ENCODE results near the gene COL26A1.
"Not testable (repeated sequence)": the region's sequence is repeated elsewhere in the genome, so short reads cannot be mapped to it uniquely, and the experiment has no call there.

COL26A1 gene

DNA sequence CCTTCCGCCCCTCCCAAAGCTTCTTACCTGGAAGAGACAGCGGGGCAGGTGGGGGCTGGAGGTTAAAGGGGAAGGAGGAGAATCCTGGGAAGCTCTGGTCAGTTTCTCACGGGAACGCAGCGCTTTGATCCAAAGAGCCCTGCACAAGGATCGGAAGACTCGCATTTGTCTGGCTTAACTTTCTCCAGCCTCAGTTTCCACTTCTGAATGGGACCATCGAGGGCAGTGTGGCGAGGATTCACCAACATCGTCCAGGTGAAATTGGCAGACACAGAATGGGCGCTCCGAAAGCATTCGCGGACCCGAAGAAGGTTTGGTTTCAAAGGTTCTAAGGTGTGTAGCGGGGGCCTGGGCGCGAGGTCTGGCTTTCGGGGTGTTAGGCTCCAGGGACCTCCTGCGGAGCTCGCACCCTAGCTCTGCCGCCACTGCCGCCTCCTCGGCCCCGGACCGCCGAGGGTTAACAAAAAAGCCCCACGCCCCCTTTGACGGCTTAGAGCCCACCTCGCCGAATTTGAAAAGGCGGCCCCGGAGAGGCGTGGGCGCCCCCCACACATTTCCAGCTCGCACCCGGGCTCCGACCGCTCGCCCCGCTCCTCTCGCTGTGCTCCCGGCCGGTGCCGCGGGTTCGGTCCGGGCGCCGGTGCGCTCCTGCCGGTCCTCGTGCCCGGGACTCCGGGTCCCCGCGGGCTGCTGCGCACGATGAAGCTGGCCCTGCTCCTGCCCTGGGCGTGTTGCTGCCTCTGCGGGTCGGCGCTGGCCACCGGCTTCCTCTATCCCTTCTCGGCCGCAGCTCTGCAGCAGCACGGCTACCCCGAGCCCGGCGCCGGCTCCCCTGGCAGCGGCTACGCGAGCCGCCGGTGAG is at the start of gene COL26A1:
Gene COL26A1, plus strand, starts transcription at position 542 of the 862 bp plus-strand sequence. Its CDS starts 158 bp downstream, at position 700.
- in situ Hi-C loops (cut with MboI; ENCODE audit: low pct_unique_long_range_greater_than_20kb, low sequenced_read_pairs) = no loop called here

DNA sequence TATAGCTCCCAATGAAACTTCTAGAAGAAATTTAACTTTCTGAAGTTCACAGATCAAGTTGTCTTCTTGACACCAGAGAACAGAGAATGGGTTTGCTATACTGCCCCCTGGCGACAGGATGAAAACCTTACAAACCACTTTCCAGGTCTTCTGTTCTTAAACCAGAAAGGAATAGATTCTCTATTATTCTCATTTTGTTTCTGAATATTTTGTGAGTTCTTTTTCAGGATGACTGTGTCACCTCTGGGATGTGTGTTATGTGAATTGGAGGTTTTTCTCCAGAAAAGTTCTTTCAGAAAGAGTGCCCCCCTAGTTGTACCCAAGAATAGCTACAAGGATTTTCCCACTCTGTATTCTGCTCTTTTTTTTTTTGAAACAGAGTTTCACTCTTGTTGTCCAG is 47.3 kb upstream of the COL26A1 start:
- peak; percentile 47 for DNase-seq
- in situ Hi-C loops (cut with MboI; ENCODE audit: low pct_unique_long_range_greater_than_20kb, low sequenced_read_pairs) = no loop called here

More for the DNA sequence above, at the start of gene COL26A1:
- peak; percentile 14 for DNase-seq

DNA sequence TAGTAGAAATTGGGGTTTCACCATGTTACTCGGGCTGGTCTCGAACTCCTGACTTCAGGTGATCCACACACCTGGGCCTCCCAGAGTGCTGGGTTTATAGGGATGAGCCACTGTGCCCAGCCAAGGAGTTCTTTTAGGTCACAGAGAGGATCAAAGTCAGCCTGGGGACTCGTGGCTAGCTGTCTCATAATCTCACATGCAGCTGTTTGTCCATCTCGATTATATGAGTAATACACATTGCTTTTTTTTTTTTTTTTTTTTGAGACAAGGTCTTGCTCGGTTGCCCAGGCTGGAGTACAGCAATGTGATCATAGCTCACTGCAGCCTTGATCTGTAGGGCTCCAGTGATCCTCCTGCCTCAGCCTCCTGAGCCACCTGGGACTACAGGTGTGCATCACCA is 43.3 kb upstream of the COL26A1 start:
- no peak for DNase-seq
- in situ Hi-C loops (cut with MboI; ENCODE audit: low pct_unique_long_range_greater_than_20kb, low sequenced_read_pairs) = no loop called here

DNA sequence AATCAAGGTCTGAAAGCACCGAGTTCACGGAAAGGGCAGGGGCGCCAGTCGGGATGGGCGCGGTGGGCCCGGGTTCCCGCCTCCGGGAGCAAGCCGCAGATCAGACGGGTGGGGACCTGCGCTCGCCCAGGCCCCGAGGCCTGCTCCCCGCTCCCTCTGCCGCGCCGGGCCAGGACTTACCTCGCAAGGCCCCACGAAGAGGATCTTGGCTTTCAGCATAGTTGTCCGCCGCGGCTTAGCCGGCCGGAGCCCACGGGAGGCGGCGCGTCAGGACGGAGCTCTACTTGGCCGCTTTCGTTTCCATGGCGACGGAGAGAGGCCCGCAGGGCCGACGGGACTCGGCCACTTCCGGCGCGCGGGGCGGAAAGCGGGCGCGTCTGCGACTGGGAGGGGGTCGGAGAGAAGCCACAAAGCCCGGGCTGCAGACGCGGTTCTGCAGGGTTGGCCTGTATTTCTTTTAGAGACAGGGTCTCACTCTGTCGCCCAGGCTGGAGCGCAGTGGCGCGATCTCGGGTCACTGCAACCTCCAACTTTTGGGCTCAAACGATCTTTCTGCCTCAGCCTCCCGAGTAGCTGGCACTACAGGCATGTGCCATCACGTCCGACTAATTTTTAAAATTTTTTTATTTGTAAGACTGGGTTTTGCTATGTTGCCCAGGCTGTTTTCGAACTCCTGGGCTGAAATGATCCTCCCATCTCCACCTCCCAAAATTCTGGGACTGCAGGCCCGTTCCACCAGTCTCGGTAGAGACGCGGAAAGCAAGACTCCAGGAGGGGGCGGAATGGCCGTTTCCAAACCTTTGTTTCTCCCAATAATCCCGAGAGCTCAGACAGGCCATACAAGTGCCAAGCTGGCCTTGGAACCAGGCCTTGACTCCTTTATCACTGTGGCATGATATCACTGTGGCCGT is 40.9 kb upstream of the COL26A1 start, which contains the start of gene IFT22:
Gene IFT22, minus strand, starts transcription at position 322 of the 911 bp plus-strand sequence. Its CDS starts 103 bp downstream, at position 219.
- peak; percentile 90 for DNase-seq
- in situ Hi-C loops (cut with MboI; ENCODE audit: low pct_unique_long_range_greater_than_20kb, low sequenced_read_pairs) = no loop called here

DNA sequence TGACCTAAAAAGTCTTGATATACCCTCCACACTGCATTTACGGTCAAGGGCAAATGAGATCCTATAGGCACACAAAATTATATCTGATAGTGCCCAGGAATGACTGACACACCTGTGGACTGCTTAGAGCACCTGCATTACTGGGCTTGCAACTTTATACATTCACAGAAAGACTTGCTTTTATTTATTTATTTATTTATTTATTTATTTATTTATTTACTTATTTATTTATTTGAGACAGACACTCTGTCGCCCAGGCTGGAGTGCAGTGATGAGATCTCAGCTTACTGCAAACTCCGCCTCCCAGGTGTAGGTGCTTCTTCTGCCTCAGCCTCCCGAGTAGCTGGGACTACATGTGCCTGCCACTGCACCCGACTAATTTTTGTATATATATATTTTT is 34.5 kb upstream of the COL26A1 start:
- in situ Hi-C loops (cut with MboI; ENCODE audit: low pct_unique_long_range_greater_than_20kb, low sequenced_read_pairs) = no loop called here
- no peak for DNase-seq

DNA sequence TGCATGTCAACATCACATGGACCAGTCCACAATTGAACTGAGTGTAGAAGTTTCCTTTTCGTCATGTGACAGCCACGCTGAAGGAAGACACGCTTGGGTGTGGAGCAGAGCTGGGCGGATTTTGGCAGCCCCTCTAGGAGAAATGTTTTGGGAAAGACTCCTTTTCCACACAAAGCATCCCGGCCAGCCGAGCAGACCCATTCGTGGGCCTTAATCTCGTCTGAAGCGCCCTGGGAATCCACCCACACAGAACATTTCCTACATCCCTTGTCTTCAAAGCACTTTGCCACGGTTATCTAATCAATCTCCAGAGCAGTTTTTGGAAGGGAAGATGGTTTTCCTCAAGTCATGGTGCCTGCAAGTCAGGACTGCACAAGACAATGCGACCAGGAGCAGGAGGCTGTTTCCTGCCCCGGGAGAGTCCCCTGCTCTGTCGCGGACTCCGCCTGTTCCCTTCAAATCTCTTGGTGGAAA is 32.6 kb upstream of the COL26A1 start:
- no peak for DNase-seq
- in situ Hi-C loops (cut with MboI; ENCODE audit: low pct_unique_long_range_greater_than_20kb, low sequenced_read_pairs) = no loop called here

DNA sequence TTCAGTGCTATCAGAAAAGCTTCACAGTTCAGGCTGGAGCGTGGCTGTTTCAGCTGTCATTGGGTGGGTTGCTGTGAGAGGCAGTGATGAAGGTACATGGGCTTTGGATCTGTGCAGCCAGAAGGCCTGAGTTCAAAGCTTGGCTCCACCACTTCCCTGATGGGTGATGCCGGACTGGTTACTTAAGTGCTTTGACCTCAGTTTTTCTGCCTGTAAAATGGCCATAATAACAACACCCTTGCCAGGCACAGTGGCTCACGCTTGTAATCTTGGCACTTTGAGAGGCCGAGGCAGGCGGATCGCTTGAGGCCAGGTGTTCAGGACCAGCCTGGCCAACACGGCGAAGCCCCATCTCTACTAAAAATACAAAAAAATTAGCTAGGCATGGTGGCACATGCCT is 30.6 kb upstream of the COL26A1 start:
- in situ Hi-C loops (cut with MboI; ENCODE audit: low pct_unique_long_range_greater_than_20kb, low sequenced_read_pairs) = no loop called here
- no peak for DNase-seq

DNA sequence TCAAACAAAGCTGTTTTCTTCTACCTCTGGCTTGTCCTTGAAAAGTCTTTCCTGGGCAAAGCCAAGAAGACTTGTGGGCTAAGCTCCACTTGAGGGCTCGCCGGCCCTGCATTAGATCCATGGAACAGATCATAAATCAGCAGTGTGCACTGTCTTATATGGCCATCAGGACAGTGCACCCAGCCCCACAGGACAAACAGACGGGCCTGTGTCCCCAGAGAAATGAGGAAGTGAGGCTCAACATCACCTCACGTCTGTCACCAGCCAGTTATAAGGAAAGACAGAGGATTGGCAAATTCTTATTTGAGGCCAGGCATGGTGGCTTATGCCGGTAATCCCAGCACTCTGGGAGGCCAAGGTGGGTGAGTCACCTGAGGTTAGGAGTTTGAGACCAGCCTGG is 28.8 kb upstream of the COL26A1 start:
- in situ Hi-C loops (cut with MboI; ENCODE audit: low pct_unique_long_range_greater_than_20kb, low sequenced_read_pairs) = no loop called here
- peak; percentile 58 for DNase-seq

DNA sequence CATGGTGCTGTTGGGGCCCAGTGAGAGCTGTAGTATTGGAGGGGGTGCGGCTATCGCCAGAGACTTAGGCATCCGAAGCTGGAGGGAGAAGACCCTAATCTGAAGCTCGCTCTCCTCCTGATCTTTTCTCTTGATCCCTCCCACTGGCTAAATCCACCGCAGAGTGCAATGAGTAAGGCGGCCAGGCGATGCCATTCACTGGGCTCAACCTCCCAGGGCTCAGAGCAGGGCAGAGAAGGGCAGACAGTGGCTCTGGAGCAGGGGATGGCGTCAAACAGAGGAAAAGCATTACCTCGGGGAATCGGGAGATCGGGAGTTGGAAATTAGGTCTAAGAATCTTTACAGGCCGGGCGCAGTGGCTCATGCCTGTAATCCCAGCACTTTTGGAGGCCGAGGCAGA is 22.3 kb upstream of the COL26A1 start:
- in situ Hi-C loops (cut with MboI; ENCODE audit: low pct_unique_long_range_greater_than_20kb, low sequenced_read_pairs) = no loop called here

DNA sequence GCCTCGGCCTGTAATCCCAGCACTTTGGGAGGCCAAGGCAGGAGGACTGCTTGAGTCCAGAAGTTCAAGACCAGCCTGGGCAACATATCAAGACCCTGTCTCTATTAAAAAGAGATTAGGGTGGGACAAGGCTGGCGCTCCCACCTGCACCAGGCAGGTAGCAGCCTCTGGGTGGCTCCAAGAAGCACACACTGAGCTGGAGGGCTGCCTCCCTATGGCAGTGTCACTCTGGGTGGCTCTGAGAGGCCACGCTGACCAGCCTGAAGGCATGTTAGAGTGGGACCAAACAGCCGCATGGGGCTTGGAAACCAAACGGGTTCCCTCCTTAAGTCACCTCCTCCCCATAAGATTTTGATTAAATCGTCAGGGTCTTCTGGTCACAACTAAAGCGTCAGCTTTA is 19.8 kb upstream of the COL26A1 start:
- DNase-seq = no peak
- in situ Hi-C loops (cut with MboI; ENCODE audit: low pct_unique_long_range_greater_than_20kb, low sequenced_read_pairs) = no loop called here

More for the DNA sequence above, 22.3 kb upstream of the COL26A1 start:
- DNase-seq = no peak

DNA sequence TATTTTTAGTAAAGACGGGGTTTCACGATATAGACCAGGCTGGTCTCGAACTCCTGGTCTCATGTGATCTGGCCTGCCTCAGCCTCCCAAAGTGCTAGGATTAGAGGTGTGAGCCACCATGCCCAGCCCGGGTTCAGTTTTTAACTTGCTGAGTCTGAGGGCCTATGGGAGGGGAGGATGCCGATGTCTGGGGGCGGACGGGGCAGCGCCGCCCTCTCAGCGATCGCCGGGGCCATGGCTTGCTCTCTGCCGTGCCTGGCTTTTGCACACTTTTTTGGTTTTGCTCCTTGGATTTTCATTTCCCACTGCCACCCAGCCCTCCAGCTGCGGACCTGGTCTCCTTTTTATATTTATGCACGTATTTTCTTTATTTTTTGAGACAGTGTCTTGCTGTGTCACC is 15.2 kb upstream of the COL26A1 start:
- DNase-seq = no peak
- in situ Hi-C loops (cut with MboI; ENCODE audit: low pct_unique_long_range_greater_than_20kb, low sequenced_read_pairs) = no loop called here

DNA sequence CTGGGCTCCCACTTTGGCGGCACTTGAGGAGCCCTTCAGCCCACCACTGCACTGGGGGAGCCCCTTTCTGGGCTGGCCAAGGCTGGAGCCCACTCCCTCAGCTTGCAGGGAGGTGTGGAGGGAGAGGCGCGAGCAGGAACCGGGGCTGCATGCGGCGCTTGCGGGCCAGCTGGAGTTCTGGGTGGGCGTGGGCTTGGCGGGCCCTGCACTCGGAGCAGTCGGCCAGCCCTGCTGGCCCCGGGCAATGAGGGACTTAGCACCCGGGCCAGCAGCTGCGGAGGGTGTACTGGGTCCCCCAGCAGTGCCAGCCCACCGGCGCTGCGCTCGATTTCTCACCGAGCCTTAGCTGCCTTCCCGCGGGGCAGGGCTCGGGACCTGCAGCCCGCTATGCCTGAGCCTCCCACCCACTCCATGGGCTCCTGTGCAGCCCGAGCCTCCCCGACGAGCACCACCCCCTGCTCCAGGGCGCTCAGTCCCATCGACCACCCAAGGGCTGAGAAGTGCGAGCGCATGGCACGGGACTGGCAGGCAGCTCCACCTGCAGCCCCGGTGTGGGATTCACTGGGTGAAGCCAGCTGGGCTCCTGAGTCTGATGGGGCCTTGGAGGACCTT is 14.1 kb upstream of the COL26A1 start:
- DNase-seq = not testable (repeated sequence)

DNA sequence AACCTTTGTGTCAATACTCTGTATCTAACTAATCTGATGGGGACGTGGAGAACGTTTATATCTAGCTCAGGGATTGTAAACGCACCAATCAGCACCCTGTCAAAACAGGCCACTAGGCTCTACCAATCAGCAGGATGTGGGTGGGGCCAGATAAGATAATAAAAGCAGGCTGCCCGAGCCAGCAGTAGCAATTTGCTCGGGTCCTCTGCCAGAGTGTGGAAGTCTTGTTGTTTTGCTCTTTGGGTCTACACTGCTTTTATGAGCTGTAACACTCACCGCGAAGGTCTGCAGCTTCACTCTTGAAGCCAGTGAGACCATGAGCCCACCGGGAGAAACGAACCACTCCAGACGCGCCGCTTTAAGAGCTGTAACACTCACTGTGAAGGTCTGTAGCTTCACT is 13.4 kb upstream of the COL26A1 start:
- in situ Hi-C loops (cut with MboI; ENCODE audit: low pct_unique_long_range_greater_than_20kb, low sequenced_read_pairs); DNase-seq: not testable (repeated sequence)

More for the DNA sequence above, 14.1 kb upstream of the COL26A1 start:
- in situ Hi-C loops (cut with MboI; ENCODE audit: low pct_unique_long_range_greater_than_20kb, low sequenced_read_pairs) = not testable (repeated sequence)

DNA sequence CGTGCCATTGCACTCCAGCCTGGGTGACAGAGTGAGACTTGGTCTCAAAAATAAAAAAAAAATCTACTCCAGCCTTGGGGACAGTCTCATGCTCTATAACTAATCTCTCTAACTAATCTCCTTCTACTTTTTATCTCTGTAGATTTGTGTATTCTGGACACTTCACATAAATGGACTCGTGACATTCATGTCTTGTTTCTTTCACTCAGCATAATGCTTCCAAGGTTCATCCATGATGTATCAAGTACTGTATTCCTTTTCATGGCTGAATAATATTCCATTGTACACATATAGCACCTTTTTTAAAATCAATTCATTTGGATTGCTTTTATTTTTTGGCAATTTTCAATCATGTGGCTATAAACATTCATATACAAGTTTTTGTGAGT is 9.8 kb upstream of the COL26A1 start:
- no peak for DNase-seq
- in situ Hi-C loops (cut with MboI; ENCODE audit: low pct_unique_long_range_greater_than_20kb, low sequenced_read_pairs) = no loop called here

DNA sequence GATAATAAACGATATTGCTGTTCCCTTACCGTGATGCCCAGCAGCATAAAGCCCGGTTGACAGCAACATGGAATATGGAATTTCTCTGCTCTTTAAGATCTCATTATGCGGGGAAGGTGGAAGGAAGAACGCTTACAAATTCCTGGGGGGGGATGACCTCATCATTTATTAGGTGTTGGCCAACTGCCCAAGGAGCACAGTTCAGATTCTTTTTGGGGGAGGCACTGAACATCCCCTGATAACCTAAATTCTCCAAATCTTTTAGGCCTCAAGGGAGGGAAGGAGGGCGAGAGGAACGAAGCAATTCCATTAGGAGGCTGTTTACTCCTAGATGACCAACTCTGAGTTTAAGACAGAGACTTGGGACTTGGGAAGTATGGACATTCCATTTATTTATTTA is 5.2 kb upstream of the COL26A1 start:
- in situ Hi-C loops (cut with MboI; ENCODE audit: low pct_unique_long_range_greater_than_20kb, low sequenced_read_pairs) = no loop called here
- DNase-seq = no peak

DNA sequence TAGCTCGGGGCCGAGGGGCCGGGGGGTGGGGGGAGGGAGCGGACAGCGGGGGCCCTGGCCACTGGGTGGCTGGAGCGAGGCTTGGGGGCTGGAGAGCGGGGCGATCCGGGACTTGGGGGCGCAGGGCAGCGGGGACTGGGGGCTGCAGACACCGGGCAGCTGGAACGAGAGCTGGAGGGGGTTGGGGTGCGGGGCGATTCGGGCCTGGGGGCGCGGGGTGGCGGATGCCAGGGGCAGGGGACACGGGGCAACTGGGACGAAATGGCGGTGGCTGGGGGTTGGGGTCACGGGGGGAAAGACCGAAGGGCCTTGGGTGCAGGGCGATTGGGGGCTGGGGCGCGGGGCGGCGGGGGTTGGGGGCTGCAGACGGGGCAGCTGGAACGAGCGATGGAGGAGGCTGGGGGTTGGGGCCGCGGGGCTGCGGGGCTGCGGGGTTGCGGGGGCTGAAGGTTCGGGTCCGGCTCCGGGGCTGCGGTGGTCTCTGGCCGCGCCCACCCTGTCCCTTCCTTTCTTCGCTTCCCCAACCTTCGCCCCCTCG is 590 bp downstream of the COL26A1 start:
- in situ Hi-C loops (cut with MboI; ENCODE audit: low pct_unique_long_range_greater_than_20kb, low sequenced_read_pairs) = no loop called here
- no peak for DNase-seq

DNA sequence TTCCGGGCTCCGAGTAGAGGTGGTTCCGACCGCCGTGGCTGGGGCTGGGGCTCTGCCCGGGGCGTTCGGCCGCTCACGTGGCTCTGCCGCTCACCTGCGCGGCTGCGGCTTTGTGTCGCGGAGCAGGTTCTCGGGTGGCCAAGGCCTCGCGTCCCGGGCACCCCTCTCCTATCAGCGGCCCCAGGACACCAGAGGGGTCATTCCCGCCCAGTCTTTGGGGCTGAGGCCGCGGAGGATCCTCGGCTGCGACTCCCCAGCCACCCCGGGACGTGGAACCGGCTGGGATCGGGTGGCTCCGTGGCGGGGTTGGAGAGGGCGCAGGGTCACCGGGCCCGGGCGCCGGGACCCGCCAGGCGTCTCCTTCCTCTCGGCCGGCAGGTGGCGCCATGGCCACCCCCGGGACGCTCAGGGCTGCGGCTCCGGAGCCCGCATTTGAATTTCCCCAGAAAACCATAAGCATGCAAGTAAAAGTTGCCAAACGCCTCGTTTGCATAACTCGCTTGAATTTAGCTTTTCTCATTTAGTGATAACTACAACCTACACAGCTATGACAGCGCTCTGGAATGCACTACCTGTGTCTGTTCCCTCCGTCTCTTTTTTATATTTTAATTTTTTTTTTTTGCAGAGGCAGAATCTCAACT is 1.2 kb downstream of the COL26A1 start:
- peak; percentile 84 for DNase-seq
- in situ Hi-C loops (cut with MboI; ENCODE audit: low pct_unique_long_range_greater_than_20kb, low sequenced_read_pairs) = no loop called here

DNA sequence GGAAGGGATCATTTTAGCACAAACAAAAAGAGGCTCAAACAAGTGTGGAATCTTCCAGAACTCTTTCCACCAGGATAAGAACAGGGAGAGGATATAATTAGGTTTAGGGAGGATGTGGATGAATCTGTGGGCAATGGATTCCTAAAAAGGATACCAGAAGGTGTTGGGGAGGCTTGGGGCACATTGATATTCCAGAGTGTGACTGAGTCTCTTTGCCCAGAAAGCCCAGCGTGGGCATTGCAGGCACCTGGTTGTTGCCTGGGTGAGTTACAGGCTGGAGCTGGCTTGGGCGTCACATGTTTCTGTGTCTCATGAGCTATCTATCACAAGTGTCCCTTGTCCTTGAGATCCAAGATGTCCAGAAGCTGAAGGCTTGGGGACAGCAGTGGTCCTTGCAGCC is 3.3 kb downstream of the COL26A1 start:
- in situ Hi-C loops (cut with MboI; ENCODE audit: low pct_unique_long_range_greater_than_20kb, low sequenced_read_pairs) = no loop called here
- no peak for DNase-seq

DNA sequence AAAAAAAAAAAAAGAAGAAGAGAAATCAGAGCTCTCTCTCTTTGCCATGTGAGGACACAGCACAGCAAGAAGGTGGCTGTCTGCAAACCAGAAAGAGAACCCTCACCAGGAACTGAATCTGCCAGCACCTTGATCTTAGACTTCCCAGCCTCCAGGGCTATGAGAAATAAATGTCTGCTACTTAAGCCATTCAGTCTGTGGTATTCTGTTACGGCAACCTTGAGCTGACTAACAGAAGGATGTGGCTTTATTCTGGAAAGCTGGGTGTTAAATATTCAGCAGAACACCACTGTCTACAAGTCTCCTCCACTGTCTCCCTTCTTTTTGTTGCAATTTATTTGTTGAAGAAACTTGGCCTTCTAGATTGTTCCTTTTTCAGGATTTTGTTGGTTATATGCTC is 5.0 kb downstream of the COL26A1 start:
- in situ Hi-C loops (cut with MboI; ENCODE audit: low pct_unique_long_range_greater_than_20kb, low sequenced_read_pairs) = no loop called here
- DNase-seq = no peak
